NT2/D1 (cell line): Measurements from ENCODE around the gene SGCA.

ENCODE experiments used
- YY1 ChIP-seq: IDR thresholded peaks from 2 replicates; pipeline ENCODE4 v1.6.1; 2011; ENCODE audit not compliant: insufficient read length, insufficient read depth
- ZNF274 ChIP-seq: IDR thresholded peaks from 2 replicates; pipeline ENCODE4 v1.6.1; 2011; ENCODE audit warnings: mild to moderate bottlenecking, low read depth, low read length

DNA sequence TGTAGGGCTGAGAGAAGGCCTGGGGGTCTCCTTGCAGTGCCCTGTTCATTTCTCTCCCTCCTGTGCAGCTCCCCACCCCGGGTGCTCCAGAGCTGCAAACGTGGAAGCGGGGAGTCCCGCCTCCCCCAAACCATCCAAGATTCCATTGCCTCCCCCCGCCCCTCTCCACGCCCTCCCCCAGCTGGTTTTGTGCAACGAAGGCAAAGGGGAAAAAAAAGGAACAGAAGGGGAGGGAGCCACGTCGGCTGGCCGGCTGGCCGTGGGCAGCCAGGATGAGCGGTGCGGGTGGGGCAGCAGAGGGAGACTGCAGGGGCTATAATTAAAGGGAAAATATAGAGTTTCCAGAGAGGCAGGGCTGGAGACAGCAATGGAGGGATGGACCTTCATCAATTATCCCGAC, 37.3 kb downstream of the SGCA start:
- TF ChIP-seq YY1: no peak
- TF ChIP-seq ZNF274: no peak
